NCI-H526 (cell line): ENCODE measurements around the gene WDR36.
"Not testable (repeated sequence)": the region's sequence is repeated elsewhere in the genome, so short reads cannot be mapped to it uniquely, and the experiment has no call there.

Experiments
- DNase-seq, 2 experiments: peaks; one replicate each; lab custom pipeline; 2025; lab: John Stamatoyannopoulos, UW

Gene WDR36

DNA sequence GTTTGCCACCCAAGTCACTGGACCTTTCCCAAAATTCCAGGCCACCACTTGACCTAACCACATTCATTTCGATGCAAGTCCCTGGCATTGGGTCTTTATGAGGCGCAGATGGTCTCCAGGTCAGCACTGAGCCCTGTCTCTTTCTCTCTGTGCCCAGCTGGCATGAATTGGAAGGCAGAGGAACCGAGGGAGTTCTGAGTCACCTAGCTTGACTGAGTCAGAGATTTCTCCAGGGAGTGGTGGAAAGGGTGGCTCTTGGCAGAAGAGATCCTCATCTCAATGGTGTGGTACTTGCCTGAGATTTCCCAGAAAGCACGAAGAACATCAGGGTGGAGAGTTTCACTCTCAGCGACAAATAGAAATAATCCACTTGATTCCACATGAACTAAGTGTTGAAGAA is 43.8 kb downstream of the WDR36 start:
- DNase-seq: no peak

DNA sequence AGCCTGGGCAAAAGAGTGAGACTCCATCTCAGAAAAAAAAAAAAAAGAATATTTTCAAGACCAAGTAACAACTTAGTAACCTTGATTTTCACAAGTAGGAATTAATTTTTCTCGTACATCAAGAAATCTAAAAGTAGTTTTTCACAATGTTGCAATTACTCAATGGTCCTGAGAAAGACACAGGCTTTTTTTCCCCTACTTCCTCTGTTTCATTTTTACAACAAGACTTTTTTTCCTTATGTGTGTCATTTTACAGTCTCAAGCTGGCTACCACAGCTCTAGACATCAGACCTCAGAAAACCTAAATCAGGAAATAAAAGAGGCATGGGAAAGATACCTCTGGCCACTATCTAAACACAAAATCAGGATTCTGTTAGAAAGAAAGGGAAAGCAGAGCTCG is 45.9 kb downstream of the WDR36 start:
- no peak for DNase-seq

DNA sequence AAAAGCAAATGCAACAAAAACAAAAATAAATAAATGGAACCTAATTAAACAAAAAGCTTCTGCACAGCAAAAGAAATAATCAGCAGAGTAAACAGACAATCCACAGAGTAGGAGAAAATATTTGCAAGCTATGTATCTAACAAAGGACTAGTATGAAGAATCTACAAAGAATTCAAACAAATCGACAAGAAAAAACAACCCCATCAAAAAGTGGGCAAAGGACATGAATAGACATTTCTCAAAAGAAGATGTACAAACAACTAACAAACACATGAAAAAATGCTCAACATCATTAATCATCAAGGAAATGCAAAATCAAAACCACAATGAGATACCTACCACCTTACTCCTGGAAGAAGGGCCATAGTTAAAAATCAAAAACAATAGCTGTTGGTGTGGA is 49.3 kb downstream of the WDR36 start:
- not testable (repeated sequence) for DNase-seq

DNA sequence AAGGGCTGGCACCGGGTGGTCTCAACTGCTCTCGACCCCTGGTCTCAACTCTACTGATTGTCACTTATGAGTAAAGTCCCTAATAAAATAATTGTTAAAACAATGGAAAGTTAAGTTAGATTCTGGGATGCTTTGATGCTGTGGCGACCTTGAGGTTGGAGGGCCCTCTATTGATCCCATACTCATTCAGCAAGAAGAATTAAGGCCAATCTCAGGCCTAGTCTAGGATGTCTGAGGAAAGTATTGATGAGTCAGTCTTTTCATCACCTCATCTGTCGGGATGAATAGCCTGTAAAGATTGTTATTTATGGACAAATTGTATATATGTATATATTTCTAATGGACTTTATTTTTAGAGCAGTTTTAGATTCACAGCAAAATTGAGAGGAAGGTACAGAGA is 50.8 kb downstream of the WDR36 start:
- no peak for DNase-seq

DNA sequence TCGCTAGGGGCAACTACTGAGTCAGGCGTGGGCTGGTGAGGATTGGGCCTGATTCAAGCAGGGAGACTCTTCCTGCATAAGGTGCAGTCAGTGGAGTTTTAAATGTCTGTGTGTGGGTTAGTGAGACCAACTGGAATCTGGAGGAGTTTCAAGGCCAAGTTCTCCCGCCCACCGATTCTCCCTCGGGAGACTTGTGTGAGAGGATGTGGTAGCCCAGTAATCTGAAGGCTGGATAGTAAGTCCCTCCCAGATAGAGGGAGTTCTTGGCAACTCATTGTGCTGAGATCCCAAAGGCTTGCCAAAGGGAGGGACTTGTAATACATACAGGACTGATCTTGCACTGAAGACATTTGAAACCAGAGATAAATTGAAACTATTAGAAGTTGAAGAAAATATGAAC is 51.8 kb downstream of the WDR36 start:
- DNase-seq: no peak

DNA sequence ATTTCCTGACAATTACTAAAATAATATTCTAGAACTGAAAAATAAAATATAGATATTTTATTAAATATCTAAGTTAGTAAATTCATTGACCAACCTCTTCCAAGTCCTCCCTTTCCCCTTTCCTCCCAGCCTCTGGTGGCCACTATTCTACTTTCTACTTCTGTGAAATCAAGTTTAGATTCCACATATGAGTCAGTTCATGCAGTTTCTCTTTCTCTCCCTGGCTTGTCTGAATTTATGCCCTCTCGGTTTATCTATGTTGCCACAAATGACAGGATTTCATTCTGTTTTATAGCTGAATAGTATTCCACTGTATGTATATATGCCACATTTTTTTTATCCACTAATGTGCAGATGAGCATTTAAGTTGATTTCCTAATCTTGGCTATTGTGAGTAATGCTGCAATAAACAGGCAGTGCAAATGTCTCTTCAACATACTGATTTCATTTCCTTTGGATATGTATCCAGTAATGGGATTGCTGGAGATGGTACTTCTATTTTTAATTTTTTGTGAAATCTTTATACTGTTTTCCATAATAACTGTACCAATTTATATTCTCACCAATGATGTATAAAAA is 52.3 kb downstream of the WDR36 start:
- DNase-seq: no peak

DNA sequence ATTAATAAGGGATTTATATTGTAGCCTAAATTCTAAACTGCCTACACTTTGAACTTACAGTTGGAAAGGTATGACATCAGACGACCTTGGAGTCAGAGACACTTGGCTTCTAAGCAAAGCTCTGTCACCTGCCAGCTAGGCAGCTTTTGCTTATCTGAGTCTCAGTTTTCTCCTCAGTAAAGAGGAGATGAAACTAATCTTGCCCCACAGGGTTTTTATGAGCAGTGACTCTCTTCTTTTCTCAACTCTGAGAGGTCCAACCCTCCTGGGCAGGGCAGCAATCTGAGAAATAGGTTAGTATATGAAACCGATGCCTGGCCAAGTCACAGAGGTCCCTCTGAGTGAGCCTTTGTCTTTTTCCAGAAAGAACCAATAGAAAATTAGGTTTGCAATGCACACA is 53.9 kb downstream of the WDR36 start:
- no peak for DNase-seq

DNA sequence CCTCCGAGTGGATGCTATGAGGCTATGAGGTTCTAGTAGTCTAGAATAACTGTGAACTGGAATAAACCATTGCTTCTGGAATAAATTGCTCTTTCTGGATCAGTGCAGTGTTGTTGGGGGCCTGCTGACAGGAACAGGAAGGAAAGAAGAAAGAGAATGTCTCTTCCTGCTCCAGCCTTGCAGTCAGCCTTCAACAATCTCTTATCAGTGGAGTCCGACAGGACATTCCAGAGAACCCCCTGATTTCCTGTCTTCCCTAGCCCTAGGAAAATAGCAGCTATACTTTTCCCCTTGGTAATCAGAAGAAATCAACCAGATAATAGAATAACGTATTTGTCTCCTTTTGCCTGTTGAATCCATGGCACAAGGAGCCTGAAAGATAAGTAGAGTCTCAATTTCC is 55.4 kb downstream of the WDR36 start:
- no peak for DNase-seq

DNA sequence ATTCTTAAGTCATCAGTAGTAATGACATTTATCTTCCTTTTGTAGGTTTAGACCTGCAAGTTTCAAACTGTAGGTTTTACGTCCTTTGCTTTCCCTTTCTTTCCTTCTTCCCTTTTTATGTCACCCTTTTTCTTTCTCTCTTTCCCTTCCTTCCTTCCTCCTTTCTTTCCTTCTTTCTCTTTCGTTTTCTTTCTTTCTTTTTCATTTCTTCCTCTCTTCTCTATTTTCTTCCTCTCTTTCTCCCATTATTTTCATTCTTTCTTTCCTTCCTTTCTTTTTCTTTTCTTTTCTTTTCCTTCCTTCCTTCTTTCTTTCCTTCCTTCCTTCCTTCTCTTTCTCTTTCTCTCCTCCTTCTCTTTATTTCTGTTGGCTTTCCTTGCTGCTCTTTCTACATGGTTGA is 59.9 kb downstream of the WDR36 start:
- DNase-seq: no peak

DNA sequence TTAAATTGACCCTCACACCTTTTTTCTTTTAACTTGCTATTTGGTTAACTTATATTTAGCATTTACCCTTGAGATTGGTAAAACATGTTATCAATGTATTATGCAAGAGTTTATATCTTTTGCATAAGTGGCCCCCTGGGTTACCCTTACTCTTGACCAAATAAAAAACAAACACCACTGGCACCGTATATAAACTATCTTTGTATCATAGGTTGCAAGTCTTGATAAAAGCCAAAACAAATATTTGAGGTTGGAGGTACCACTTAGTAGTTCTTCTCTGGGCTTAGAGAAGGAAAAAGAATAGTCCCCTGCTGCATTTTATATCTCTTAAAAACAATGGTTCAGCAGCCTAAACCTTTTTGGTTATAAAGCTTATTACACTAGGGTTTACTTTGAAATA is 61.3 kb downstream of the WDR36 start:
- no peak for DNase-seq

DNA sequence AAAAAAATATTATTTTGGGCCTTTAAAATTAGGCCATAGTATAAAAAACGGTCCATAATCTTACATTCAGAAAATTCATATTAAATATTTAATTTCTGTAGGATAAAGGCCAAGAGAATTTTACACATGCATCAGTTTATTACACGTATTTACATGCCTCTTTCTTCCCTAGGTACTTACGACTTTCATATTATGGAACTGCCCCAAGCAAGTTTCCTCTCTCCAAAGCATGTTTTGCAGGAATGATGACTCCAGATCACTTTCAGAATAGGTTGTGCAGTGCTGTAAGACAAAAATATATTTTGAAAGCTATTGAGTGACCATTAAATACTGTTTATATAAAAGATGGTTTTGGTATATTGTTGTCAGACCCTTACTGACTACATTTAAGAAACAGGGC is 61.8 kb downstream of the WDR36 start:
- DNase-seq: no peak

DNA sequence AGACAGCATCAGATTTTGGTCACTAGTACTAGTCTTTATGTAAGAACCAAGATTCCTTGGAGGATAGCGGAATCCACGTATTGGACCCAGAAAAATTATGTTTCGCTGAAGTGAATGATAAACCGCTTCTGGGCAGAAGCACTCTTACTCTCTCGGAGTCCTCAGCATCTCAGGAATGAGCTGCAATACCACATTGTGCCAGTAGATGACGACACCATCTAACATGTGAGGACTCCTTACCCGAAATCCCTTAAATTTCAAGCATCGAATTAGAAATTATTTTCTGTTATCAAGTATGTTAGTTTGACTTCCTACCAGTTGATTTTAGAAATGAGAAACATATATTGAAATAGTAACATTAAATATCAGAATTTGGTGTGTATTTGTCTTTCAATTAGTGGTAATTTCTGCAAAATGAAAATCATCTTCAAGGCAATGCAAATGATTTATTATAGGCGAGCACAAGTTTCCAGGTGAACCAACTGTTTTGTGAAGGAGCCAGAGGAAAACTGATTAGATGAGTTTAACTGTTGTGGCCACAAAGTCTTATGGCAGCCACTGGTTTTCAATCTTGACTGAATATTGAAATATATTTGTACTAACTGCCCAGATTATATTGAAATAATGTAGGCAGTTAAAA is 66.1 kb downstream of the WDR36 start:
- DNase-seq: peak; percentile 26 to 75

DNA sequence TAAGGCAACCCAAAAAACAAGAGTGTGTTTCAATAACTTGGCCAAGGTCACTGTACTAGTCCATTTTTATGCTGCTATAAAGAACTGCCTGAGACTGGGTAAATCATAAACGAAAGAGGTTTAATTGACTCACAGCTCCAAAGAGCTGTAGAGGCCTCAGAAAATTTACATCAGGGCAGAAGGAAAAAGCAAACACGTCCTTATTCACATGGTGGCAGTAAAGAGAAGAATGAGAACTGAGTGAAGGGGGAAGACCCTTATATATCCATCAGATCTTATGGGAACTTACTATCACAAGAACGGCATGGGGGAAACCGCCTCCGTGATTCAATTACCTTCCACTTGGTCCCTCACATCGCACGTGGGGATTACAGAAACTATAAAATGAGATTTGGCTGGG is 67.7 kb downstream of the WDR36 start:
- peak in 1 of 2 experiments; percentile 17 for DNase-seq

DNA sequence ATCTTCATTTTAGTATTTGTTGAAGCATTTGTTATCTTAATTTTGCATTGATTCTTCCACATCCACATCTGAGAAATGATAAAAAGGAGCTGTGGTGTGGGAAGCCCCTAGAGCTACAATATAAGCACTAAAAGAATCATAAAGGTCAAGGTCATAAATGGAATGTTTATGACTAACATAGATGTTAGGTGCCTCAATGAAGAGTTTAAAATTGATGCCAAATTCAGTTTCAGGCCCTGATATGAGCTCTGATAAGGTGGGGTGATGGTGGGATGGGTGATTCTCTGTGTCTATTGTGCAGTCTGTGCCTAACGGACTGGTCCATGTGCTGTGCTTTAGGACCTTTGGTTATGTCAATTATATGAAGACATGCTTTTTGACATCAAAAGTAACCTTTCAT is 70.9 kb downstream of the WDR36 start:
- no peak for DNase-seq

DNA sequence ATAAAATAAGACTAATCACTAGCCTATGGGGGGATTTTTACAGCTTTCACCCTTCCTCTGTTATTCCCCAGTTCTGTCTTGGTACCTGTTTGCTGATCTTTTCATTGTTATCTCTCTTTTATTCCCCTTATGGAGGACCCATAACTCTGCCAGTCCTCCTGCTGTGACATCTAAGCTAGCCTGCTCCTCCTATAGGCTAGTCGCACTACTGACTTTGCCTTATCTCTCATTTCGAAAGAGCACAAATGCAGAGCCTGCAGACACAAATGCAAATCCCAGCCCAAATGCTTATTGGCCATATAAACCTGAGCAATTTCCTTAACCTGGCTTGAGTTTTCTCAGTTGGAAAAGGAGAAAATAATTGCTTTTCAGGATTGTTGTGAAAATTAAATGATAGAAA is 72.9 kb downstream of the WDR36 start:
- DNase-seq: no peak

DNA sequence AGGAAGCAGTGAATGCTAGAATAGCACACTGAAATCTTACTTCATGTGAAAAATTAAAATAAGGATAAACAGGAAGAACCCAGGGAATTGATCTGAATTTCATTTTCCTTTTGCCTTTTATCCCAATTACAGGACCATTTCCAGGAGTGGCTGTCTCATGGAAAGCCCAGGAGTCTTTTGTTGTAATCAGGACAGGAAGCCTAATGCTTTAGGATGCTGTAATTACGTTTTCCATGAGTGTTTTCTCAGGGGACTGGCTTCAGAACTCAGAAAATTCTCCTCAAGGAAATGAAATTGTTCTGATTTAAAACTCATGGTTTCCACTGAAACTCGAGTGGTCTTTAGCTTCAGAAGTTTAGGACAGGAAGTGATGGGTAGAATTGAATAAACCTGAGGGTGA is 75.4 kb downstream of the WDR36 start:
- DNase-seq: no peak

DNA sequence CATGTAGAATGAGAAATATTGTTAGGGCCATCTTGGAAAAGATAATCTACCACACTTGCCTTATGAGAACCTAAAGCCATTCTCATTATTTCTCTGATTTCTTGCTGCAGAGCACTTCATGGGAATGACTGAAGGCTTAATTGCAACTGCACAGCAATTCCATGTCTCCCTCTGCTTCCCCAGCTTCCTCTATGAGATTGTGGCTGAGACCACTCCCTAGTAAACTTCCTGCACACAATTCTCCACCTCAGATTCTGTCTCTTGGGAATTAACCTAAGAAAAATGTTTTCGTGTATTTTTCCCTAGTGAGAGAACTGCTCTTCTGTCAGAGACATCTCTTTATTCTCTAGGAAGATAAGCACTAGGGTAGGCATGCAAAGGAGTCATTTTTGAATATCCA is 76.5 kb downstream of the WDR36 start:
- peak; percentile 36 to 41 for DNase-seq

DNA sequence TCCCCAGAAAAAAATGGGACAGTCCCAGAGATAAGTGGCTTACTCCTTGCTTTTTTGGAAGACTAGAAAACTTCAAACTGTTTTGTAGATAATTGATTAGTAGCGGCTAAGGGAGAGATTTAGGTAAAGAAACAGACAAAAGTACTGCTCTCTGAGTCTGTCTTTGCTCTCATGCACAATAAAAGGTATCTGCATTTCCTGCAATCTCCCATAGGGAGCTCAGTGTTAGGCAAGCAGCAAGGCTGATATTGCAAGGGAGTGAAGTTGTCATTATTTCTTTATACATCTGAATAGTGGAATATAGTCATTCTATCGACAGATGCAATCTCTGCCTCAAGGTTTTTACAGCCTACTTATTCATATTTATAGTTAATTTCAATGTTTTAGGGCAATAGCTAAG is 77.1 kb downstream of the WDR36 start:
- DNase-seq: no peak

DNA sequence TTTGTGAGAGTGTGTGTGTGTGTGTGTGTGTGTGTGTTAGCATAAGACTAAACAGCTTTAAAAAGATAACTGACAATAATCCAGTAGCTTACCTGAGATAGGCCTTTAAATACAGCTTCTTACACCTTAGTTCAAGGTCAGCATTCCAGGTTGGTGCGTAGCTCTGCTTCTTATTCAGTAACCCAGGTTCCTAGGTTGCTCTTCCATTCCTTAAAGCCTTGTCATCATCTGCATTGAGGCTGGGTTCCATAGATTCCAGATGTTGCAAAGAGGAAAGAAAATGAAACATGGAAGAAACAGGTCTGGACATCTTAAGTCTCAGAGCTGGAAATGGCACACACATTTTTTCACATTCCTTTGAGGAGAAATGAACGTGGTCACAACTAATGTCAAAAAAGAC is 78.1 kb downstream of the WDR36 start:
- no peak for DNase-seq

DNA sequence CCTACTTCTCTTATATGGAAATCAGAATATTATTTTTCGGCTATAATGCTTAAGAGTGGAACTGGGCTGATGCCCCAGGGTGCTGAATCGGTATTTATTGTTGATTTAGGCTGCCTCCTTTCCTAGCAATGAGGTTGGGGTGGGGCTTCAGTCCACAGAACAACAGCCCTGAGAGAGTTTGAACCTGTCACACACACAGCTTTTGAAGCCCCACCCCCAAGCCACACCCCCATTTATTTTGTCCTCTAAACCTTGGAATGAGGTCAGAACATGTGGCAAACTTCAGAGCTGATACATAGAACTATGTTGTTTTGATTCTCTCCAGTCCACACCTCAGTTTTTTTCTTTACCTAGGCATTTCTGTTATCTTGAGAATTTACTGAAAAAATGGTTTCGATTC is 80.4 kb downstream of the WDR36 start:
- no peak for DNase-seq

DNA sequence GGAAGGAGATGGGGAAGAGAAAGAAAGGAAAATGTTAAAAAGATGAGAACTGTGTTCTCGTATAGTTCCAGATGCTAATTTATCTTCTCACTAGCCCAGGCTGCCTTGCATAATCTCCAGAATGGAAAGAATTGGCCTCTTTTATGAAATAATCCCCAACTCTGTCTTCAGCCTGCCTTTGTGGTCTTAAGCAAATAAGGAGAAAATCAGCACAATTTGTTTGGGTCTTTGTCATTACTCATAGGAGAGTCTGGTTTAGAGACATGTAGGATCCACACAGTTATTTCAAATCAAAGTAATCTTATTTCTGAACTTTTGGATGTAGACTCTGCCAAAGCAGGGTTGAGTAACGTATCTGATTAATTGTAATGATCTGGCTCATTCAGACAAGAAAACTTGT is 81.3 kb downstream of the WDR36 start:
- DNase-seq: no peak
